IgD-negative memory B cell (primary cell): ENCODE measurements around the gene FGF9. TPM values are rescaled to one million over a fixed set of nuclear protein-coding genes. Genes with fewer than 3 reads are reported as not detected.
A peak's percentile ranks its signal among the peaks of the same experiment; 100 is the strongest.

Source experiments
- H3K27ac Mint-ChIP-seq, 3 donors: one replicate each; pipeline ENCODE4 v1.8.0; 2020 to 2022; ENCODE audit warnings: mild to moderate bottlenecking in 3 of 3, mixed read lengths in 3 of 3, moderate library complexity in 1 of 3
- H3K27me3 Mint-ChIP-seq: one replicate; pipeline ENCODE4 v1.8.0; 2021; ENCODE audit warnings: mixed read lengths
- H3K36me3 Mint-ChIP-seq: one replicate; pipeline ENCODE4 v1.8.0; 2020; ENCODE audit warnings: mild to moderate bottlenecking, mixed read lengths
- H3K4me1 Mint-ChIP-seq, 3 donors: one replicate each; pipeline ENCODE4 v1.8.0; 2020 to 2022; ENCODE audit warnings: mixed read lengths in 3 of 3, mild to moderate bottlenecking in 1 of 3
- H3K4me3 Mint-ChIP-seq, 4 donors: one replicate each; pipeline ENCODE4 v1.8.0; 2020 to 2022; ENCODE audit warnings: mild to moderate bottlenecking in 4 of 4, mixed read lengths in 4 of 4, moderate library complexity in 3 of 4
- H3K9me3 Mint-ChIP-seq, 3 donors: one replicate each; pipeline ENCODE4 v1.8.0; 2020 to 2021; ENCODE audit warnings: mixed read lengths in 3 of 3, mild to moderate bottlenecking in 1 of 3
- polyA plus RNA-seq: library from polyadenylated mRNA; unstranded; fragments of 300-500 nt; fragmentation: Illumina TruSeq; gene quantifications from one replicate; pipeline ENCODE4 v1.2.3, GENCODE V29; 2021

Gene FGF9
- 3.6 TPM for polyA plus RNA-seq

GRCh38 chr13:21670883-21671619 lies at the start of gene FGF9:
FGF9 (plus strand) TSS chr13:21671073; CDS start chr13:21671913, 840 bp downstream.
- Mint-ChIP-seq H3K27me3 (peaks cover 40% of the 10 kb centered on the region), H3K9me3 (no peaks in the 10 kb centered on the region), H3K4me3 (peak within 1 kb of the TSS; percentile 85 to 99 (median 96)), H3K36me3 (peaks cover 2% of the 10 kb centered on the region), H3K27ac (peak within 1 kb of the TSS; percentile 76 to 90 (median 90)), H3K4me1 (peaks cover 22 to 30% (median 22%) of the 10 kb centered on the region in 3 donors)

DNA sequence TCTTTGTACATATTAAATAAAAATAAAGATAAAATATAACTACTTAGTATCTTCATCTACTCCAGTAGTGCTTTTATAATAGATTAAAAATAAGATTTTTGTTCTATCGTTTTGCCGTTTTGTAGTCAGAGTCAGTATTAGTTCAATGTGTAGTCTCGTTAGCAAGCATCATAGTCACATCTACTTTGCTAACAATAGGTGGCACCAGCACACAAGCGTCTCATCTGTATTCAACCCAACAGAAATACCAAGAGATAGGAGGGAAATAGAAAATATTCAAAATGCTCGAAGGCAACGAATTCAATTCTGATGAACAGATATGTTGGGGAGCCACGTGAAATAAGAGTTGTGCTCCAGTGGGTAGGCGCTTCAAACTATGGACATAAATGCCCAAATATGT lies 45.5 kb upstream of the FGF9 start:
- H3K4me1 Mint-ChIP-seq: peaks cover 0 to 3% (median 0%) of the 10 kb centered on the region in 3 donors

GRCh38 chr13:21632196-21632595 lies 38.7 kb upstream of the FGF9 start:
- Mint-ChIP-seq H3K27ac (no peak overlapping the region), H3K4me1 (no peaks in the 10 kb centered on the region), H3K9me3 (peaks cover 2 to 10% (median 5%) of the 10 kb centered on the region in 3 donors), H3K4me3 (no peak overlapping the region), H3K36me3 (peaks cover 2% of the 10 kb centered on the region), H3K27me3 (peaks cover 1% of the 10 kb centered on the region)

More for the DNA sequence above, 45.5 kb upstream of the FGF9 start:
- no peaks in the 10 kb centered on the region for H3K9me3 Mint-ChIP-seq
- no peak overlapping the region for H3K27ac Mint-ChIP-seq
- no peak overlapping the region for H3K4me3 Mint-ChIP-seq
- H3K36me3 Mint-ChIP-seq: peaks cover 3% of the 10 kb centered on the region
- H3K27me3 Mint-ChIP-seq: peaks cover 3% of the 10 kb centered on the region

- no peak overlapping the region for H3K27ac Mint-ChIP-seq
Measured at GRCh38 chr13:21636656-21637055, 34.2 kb upstream of the FGF9 start.

DNA sequence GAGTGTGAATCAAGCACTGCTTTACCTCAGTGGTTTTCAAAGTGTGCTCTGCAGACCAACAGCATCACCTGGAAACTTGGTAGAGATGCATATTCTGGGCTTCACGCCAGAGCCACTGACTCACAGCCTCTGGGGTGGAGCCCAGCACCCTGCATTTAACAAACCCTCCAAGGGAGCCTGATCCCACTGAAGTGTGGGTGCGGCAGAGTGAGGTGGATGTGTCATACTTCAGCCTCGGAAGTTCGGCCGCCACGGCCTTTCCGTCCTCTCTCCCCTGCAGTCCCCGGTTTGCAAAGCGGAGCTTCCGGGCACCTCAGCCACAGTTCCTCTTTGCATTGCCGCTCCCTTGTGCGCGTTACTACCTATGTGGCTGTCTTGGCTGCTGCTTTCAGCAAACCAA lies 33.6 kb upstream of the FGF9 start:
- Mint-ChIP-seq H3K27me3 (peaks cover 1% of the 10 kb centered on the region), H3K4me1 (peaks cover 0 to 5% (median 0%) of the 10 kb centered on the region in 3 donors), H3K4me3 (peak overlapping the region in 3 of 4 donors; percentile 44 to 87 (median 76))

More at GRCh38 chr13:21636656-21637055, 34.2 kb upstream of the FGF9 start:
- Mint-ChIP-seq H3K4me1 (peaks cover 0 to 5% (median 0%) of the 10 kb centered on the region in 3 donors), H3K9me3 (peaks cover 0 to 1% (median 0%) of the 10 kb centered on the region in 3 donors), H3K36me3 (no peaks in the 10 kb centered on the region), H3K27me3 (peaks cover 1% of the 10 kb centered on the region), H3K4me3 (no peak overlapping the region)

DNA sequence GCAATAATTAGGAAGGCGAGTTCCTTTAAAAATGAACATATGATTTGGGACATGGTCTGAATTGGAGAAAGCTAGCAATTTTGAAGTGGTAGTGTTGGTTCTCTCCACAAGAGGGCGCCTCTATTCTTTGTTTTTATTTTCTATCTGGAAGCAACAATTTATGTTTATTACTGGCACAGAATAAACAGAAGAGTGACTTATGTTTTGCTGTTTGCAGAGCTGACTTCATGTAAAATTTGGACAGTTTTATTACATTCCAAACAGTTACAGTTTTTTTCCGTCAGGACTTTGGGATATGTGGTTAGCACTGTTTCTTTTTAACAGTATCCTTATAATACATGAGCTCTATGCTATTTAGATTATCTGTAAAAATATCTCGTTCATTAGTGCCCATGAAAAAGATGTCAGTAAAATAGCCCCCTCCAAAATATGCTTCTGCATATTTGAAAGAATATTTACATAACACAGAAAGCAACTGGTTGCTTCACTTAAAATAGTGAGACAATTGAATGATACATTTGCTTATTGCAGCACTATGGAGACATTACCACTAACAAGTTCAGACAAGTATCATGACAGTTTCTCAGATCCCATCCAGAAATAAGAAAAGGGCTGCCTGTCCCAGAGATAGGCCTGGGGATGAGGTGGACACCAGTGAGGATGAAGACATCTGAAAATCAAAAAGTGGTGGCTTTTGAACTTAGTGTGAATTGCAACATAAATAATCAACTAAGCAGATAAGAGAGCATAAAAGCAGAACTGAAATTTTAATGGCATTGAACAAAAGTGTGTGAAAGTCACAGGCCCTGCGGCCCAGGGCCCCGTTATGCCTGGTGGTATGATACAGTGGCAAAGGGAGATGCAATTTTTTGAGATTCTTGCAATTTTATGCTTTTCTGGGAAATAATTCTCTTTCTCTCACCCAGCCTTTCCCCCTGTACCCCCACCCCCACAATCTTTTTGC lies 32.3 kb upstream of the FGF9 start:
- Mint-ChIP-seq H3K9me3 (no peaks in the 10 kb centered on the region), H3K4me3 (no peak overlapping the region), H3K27ac (no peak overlapping the region), H3K27me3 (peaks cover 1% of the 10 kb centered on the region), H3K36me3 (no peaks in the 10 kb centered on the region), H3K4me1 (peaks cover 0 to 5% (median 0%) of the 10 kb centered on the region in 3 donors)

More for the DNA sequence above, 33.6 kb upstream of the FGF9 start:
- no peaks in the 10 kb centered on the region for H3K36me3 Mint-ChIP-seq
- peak overlapping the region in 1 of 3 donors; percentile 59 for H3K27ac Mint-ChIP-seq
- H3K9me3 Mint-ChIP-seq: no peaks in the 10 kb centered on the region

GRCh38 chr13:21639561-21639960 lies 31.3 kb upstream of the FGF9 start:
- H3K9me3 Mint-ChIP-seq: no peaks in the 10 kb centered on the region
- H3K4me1 Mint-ChIP-seq: peaks cover 0 to 5% (median 0%) of the 10 kb centered on the region in 3 donors
- no peak overlapping the region for H3K4me3 Mint-ChIP-seq
- H3K27me3 Mint-ChIP-seq: peaks cover 1% of the 10 kb centered on the region
- H3K27ac Mint-ChIP-seq: no peak overlapping the region
- H3K36me3 Mint-ChIP-seq: no peaks in the 10 kb centered on the region

DNA sequence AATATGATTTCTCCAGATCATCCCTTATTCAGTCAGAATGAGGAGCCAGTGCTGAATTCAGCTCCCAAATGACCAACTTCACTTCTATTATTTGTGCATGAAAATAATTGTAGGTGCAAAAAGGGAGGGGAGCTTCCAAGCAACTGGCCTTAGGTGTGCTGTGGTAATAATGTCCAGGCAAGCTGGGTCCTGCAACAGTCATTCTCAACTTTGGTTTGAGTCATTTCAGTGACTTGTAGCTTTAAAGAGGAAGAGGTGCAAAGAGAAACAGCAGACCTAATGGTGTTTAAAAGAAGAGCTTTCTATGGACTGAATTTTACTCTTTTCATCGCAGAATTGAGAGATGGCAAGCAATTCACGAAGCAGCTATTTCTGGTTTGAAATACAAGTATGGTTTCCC lies 29.2 kb upstream of the FGF9 start:
- Mint-ChIP-seq H3K36me3 (no peaks in the 10 kb centered on the region), H3K9me3 (peaks cover 0 to 1% (median 0%) of the 10 kb centered on the region in 3 donors), H3K4me3 (no peak overlapping the region), H3K27ac (no peak overlapping the region), H3K4me1 (peaks cover 0 to 5% (median 0%) of the 10 kb centered on the region in 3 donors), H3K27me3 (peaks cover 1% of the 10 kb centered on the region)

DNA sequence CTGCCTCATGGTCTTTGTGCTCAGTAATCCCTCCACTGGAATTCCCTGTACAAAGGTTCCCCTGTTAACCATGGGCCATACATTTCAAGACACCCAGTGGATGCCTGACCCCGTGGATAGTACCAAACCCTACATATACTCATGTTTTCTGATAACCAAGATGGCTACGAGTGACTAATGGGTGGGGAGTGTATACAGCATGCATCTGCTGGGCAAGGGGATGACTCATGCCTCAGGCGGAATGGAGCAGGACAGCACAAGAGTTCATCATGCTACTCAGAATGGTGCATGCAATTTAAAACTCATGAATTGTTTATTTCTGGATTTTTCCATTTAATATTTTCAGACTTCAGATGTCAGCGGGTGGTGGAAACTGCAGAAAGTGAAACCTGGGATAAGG lies 13.3 kb upstream of the FGF9 start:
- Mint-ChIP-seq H3K27ac (no peak overlapping the region), H3K4me3 (no peak overlapping the region), H3K36me3 (peaks cover 3% of the 10 kb centered on the region), H3K9me3 (peaks cover 2 to 16% (median 12%) of the 10 kb centered on the region in 3 donors), H3K4me1 (no peaks in the 10 kb centered on the region), H3K27me3 (peaks cover 21% of the 10 kb centered on the region)

DNA sequence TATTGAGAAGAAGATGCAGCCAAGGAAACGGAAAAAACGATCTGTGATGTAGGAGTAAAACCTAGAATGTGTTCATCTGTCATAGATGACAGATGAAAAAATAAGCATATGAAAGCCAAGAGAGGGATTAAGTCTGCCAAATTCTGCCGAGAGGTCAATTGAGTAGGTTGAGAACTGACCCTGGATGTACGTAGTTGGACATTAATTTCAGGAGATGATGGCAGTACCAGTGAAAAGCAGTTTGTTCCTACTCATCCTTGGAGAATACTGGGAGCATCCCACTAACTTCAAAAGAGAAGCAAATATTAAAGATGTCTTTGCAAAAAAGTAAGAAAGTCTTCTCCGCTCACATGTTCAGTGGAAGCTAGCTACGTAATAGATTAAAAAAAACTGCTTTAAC lies 11.8 kb upstream of the FGF9 start:
- Mint-ChIP-seq H3K4me1 (no peaks in the 10 kb centered on the region), H3K36me3 (peaks cover 3% of the 10 kb centered on the region), H3K27ac (no peak overlapping the region), H3K9me3 (peaks cover 2 to 16% (median 12%) of the 10 kb centered on the region in 3 donors), H3K4me3 (no peak overlapping the region), H3K27me3 (peaks cover 21% of the 10 kb centered on the region)

GRCh38 chr13:21661097-21661909 lies 9.6 kb upstream of the FGF9 start:
- Mint-ChIP-seq H3K36me3 (peaks cover 3% of the 10 kb centered on the region), H3K4me3 (no peak overlapping the region), H3K27ac (no peak overlapping the region)

DNA sequence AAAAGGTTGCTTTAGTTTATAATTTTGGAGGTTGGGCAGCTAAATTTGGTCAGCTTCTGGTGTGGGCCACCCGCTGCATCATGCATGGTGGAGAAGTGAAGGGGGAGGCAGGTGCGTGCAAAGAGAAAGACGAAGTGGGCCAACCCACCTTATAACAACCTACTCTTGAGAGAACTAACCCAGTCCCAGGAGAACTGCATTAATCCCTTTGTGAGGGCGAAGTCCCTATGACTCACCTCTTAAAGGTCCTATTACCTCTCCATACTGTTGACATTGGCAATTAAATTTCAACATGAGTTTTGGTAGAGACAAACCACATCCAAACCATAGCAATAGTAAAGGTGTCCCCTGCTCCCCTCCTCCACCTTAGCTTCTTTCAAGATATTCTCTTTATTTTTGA lies 7.7 kb upstream of the FGF9 start:
- H3K36me3 Mint-ChIP-seq: no peaks in the 10 kb centered on the region
- H3K27me3 Mint-ChIP-seq: peaks cover 24% of the 10 kb centered on the region
- H3K27ac Mint-ChIP-seq: no peak overlapping the region
- H3K4me3 Mint-ChIP-seq: no peak overlapping the region
- peaks cover 2 to 6% (median 4%) of the 10 kb centered on the region in 3 donors for H3K9me3 Mint-ChIP-seq
- no peaks in the 10 kb centered on the region for H3K4me1 Mint-ChIP-seq

More at GRCh38 chr13:21661097-21661909, 9.6 kb upstream of the FGF9 start:
- Mint-ChIP-seq H3K27me3 (peaks cover 22% of the 10 kb centered on the region), H3K4me1 (no peaks in the 10 kb centered on the region), H3K9me3 (peaks cover 2 to 7% (median 6%) of the 10 kb centered on the region in 3 donors)

DNA sequence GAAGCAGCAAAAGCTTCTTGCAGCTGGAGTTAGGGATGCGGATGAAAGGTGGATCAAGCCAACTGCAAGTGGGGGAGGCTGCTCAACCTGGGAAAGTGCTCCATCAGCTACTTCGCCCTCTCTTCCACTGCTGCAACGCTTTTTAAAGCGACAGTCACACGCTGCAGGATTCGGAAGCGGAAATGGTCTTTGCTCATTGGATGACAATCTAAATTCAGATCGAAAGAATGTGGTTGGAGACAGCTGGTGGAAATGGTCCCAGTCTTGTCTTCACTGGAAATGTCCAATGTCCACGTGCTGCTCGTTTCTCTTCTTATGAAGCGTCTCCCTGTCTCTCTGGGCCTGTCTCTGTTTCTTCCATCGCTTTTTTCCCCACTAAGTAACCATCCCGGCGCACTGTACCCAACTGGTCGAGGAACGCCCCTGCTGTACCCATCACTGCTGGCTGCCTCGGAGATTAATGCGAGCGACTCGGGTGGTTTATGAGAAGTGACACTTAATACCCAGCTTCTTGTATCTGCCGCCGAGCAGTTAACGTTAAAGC lies 2.1 kb upstream of the FGF9 start:
- Mint-ChIP-seq H3K4me1 (peaks cover 19 to 23% (median 22%) of the 10 kb centered on the region in 3 donors), H3K27me3 (peaks cover 36% of the 10 kb centered on the region), H3K36me3 (peaks cover 2% of the 10 kb centered on the region), H3K9me3 (no peaks in the 10 kb centered on the region), H3K27ac (peak overlapping the region; percentile 41 to 95 (median 91)), H3K4me3 (peak overlapping the region; percentile 85 to 98 (median 92))
